Neural progenitor cell (in vitro differentiated cells): Measurements from ENCODE around the gene ZFP57. TPM values are rescaled to one million over a fixed set of nuclear protein-coding genes. Genes with fewer than 3 reads are reported as not detected.

Experiments
- DNase-seq: peaks from one replicate; pipeline ENCODE4 v3.0.0-alpha.2; 2016; ENCODE audit warnings: low spot score
- H2AFZ ChIP-seq: fragments of 200-600 bp; sonication (generic); replicated peaks from 2 replicates; pipeline ENCODE4 v1.6.1; 2016; ENCODE audit warnings: antibody characterized with exemption
- H3F3A ChIP-seq: fragments of 200-600 bp; sonication (generic); 2 replicates; pipeline ENCODE4 v1.6.1; 2016; ENCODE audit warnings: antibody characterized with exemption, low read depth
- H3K27ac ChIP-seq: fragments of 200-600 bp; sonication (generic); 2 replicates; pipeline ENCODE4 v1.5.1; 2016; ENCODE audit warnings: mild to moderate bottlenecking
- H3K27me3 ChIP-seq: fragments of 200-600 bp; sonication (generic); 2 replicates; pipeline ENCODE4 v1.6.1; 2016; ENCODE audit warnings: mild to moderate bottlenecking, moderate library complexity
- H3K36me3 ChIP-seq: fragments of 200-600 bp; sonication (generic); 2 replicates; pipeline ENCODE4 v1.5.1; 2016
- H3K4me1 ChIP-seq: fragments of 200-600 bp; sonication (generic); 2 replicates; pipeline ENCODE4 v1.6.1; 2016; ENCODE audit warnings: mixed run types
- H3K4me2 ChIP-seq: fragments of 200-600 bp; sonication (generic); 2 replicates; pipeline ENCODE4 v1.6.1; 2016
- H3K4me3 ChIP-seq: fragments of 200-600 bp; sonication (generic); 2 replicates; pipeline ENCODE4 v1.5.1; 2016
- H3K79me2 ChIP-seq: fragments of 200-600 bp; sonication (generic); 2 replicates; pipeline ENCODE4 v1.6.1; 2016; ENCODE audit warnings: low read depth
- H3K9ac ChIP-seq: fragments of 200-600 bp; sonication (generic); 2 replicates; pipeline ENCODE4 v1.6.1; 2016
- H3K9me3 ChIP-seq: fragments of 200-600 bp; sonication (generic); 2 replicates; pipeline ENCODE4 v1.5.1; 2016; ENCODE audit warnings: low read depth
- H4K20me1 ChIP-seq: fragments of 200-600 bp; sonication (generic); 2 replicates; pipeline ENCODE4 v1.6.1; 2016; ENCODE audit warnings: low read depth
- H3K27ac Mint-ChIP-seq: 3 replicates; pipeline ENCODE4 v1.8.0; 2021; ENCODE audit warnings: mixed read lengths
- H3K27me3 Mint-ChIP-seq: 2 replicates; pipeline ENCODE4 v1.8.0; 2022; ENCODE audit warnings: low read depth, mild to moderate bottlenecking, inconsistent platforms, moderate library complexity, mixed read lengths; ENCODE audit not compliant: insufficient read depth
- H3K36me3 Mint-ChIP-seq: 3 replicates; pipeline ENCODE4 v1.8.0; 2021; ENCODE audit warnings: mixed read lengths
- H3K4me1 Mint-ChIP-seq: 3 replicates; pipeline ENCODE4 v1.8.0; 2021; ENCODE audit warnings: mixed read lengths
- H3K4me3 Mint-ChIP-seq: 3 replicates; pipeline ENCODE4 v1.8.0; 2021; ENCODE audit warnings: mild to moderate bottlenecking, moderate library complexity, mixed read lengths
- H3K9me3 Mint-ChIP-seq: 3 replicates; pipeline ENCODE4 v1.8.0; 2020; ENCODE audit warnings: mixed read lengths
- CTCF ChIP-seq: fragments of 200-600 bp; sonication (generic); IDR thresholded peaks from 2 replicates; pipeline ENCODE4 v1.5.1; 2017; ENCODE audit warnings: antibody characterized with exemption, mild to moderate bottlenecking
- EZH2 ChIP-seq: fragments of 200-600 bp; sonication (generic); IDR thresholded peaks from 2 replicates; pipeline ENCODE4 v1.6.1; 2017; ENCODE audit warnings: antibody characterized with exemption, mild to moderate bottlenecking, moderate library complexity
- EZH2phosphoT487 ChIP-seq: fragments of 200-600 bp; sonication (generic); IDR thresholded peaks from 2 replicates; pipeline ENCODE4 v1.6.1; 2017; ENCODE audit warnings: antibody characterized with exemption
- small RNA-seq: library from RNA; depleted of rRNA; stranded (forward); fragments of <200 nt; gene quantifications from one replicate; pipeline ENCODE3, GENCODE V24; 2015
- total RNA-seq: library from RNA; depleted of rRNA; stranded (reverse); fragments of >200 nt; gene quantifications from 2 replicates; pipeline ENCODE4 v1.2.3, GENCODE V29; 2015; ENCODE audit warnings: low replicate concordance

Gene ZFP57
- total RNA-seq, 1 donor from 2014 or later, result not detected

GRCh38 chr6:29624520-29624961 lies 56.4 kb downstream of the ZFP57 start:
- peaks cover 40% of the 10 kb centered on the region for H3K36me3 Mint-ChIP-seq
- peak overlapping the region; percentile 21 for H3K4me3 ChIP-seq
- H2AFZ ChIP-seq, result no peak overlapping the region
- DNase-seq, result no peak
- peaks cover 27% of the 10 kb centered on the region for H3K79me2 ChIP-seq
- H3F3A ChIP-seq, result peaks cover 67% of the 10 kb centered on the region
- TF ChIP-seq EZH2 (no peak), EZH2phosphoT487 (no peak), CTCF (no peak)
- no peaks in the 10 kb centered on the region for H3K9me3 ChIP-seq
- no peaks in the 10 kb centered on the region for H3K9me3 Mint-ChIP-seq
- H3K4me1 ChIP-seq, result peaks cover 56% of the 10 kb centered on the region
- peak overlapping the region; percentile 64 for H3K27ac ChIP-seq
- no peak overlapping the region for H3K9ac ChIP-seq
- peak overlapping the region; percentile 58 for H3K27ac Mint-ChIP-seq
- H3K4me1 Mint-ChIP-seq, result peaks cover 81% of the 10 kb centered on the region
- peaks cover 2% of the 10 kb centered on the region for H3K27me3 Mint-ChIP-seq
- peak overlapping the region; percentile 97 for H3K4me2 ChIP-seq
- H3K27me3 ChIP-seq, result peaks cover 8% of the 10 kb centered on the region
- peak overlapping the region; percentile 62 for H3K4me3 Mint-ChIP-seq
- peaks cover 80% of the 10 kb centered on the region for H4K20me1 ChIP-seq
- H3K36me3 ChIP-seq, result peaks cover 2% of the 10 kb centered on the region

Small RNAs within 50 kb of the gene (small RNA-seq; reads per million reads assigned to genes)
- 1.1 reads per million, percentile 80 among the genes with 10 or more reads in this experiment for gene SUMO2P1

Other genes starting within 250 kb of the ZFP57 start
- gene OR10C1, start 241.8 kb downstream of the ZFP57 start, total RNA-seq, result not detected in 2 replicates
- gene OR11A1, start 224.1 kb downstream of the ZFP57 start, total RNA-seq, result not detected in 2 replicates
- gene OR2H1, start 224.0 kb downstream of the ZFP57 start, total RNA-seq, result not detected in 2 replicates
- not detected in 2 replicates for gene MAS1L, start 193.2 kb downstream of the ZFP57 start, total RNA-seq
- gene UBD, start 121.4 kb downstream of the ZFP57 start, total RNA-seq, result not detected in 2 replicates
- gene OR2H2, start 96.0 kb downstream of the ZFP57 start, total RNA-seq, result not detected in 2 replicates
- 25.4 and 37.4 TPM in 2 replicates for gene GABBR1, start 48.0 kb downstream of the ZFP57 start, total RNA-seq
- gene MOG, start 24.1 kb downstream of the ZFP57 start, total RNA-seq, result not detected in 2 replicates
- gene HLA-F, start 42.3 kb upstream of the ZFP57 start, total RNA-seq, result 0.56 TPM in 1 of 2 replicates, not detected in the other
- gene HLA-G, start 146.7 kb upstream of the ZFP57 start, total RNA-seq, result not detected in 2 replicates